ENCODE results near the gene NDUFS8. TPM values are rescaled to one million over a fixed set of nuclear protein-coding genes. Genes with fewer than 3 reads are reported as not detected.

The NDUFS8 gene
- total RNA-seq, 2 experiments from 2014 or later = 70.5 to 72.5 TPM

DNA sequence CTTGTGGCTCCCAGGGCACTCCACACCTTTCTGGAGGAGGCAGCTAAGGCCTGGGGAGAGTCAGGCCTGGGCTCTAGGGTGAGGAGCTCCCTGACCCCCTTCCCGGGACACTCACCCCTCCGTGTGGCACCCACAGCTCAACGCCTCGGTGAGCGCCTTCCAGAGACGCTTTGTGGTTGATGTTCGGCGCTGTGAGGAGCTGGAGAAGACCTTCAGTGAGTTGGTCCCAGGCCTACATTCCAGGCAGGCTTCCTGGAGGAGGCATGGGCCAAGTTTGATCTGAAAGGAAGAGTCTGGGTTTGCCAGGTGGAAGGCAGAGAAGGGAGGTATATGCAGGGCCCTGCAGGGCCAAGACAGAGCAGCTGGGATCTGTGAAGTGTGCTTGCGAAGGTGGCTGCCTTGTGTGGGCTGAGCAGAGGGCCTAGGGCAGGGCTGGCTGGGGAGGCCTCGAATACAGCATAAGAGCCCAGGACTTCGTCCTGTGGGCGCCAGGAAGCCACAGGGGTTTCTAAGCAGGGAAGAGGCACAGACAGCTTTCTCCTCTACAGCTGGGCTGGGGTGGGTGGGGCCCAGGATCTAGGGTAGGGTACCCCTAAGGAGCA is 11.2 kb downstream of the NDUFS8 start:
- Histone ChIP-seq H3K27ac (ENCODE audit: low read depth in 1 of 2, low read length in 2 of 2) (peak overlapping the region; percentile 77 to 82), H3K27me3 (ENCODE audit: control insufficient read depth in 1 of 2, insufficient read depth in 2 of 2, low read length in 2 of 2) (no peaks in the 10 kb centered on the region), H3K4me1 (ENCODE audit: insufficient read depth, low read length) (peaks cover 53% of the 10 kb centered on the region), H3K4me3 (ENCODE audit: low read length) (no peak overlapping the region), H3K36me3 (ENCODE audit: insufficient read depth, low read length) (peaks cover 50% of the 10 kb centered on the region), H3K9me3 (ENCODE audit: control insufficient read depth in 1 of 2, insufficient read depth in 1 of 2, low read length in 2 of 2) (no peaks in the 10 kb centered on the region)
- ChIA-PET CTCF (no interaction called here), POLR2A (interaction anchor here (1.1 to 3.1 kb wide), 3 partner anchors 8 to 1081 kb away, joined by 3 to 21 read pairs (median 5); partner anchors contain the start of gene NDUFS8)
- TF ChIP-seq, protein P1, sequence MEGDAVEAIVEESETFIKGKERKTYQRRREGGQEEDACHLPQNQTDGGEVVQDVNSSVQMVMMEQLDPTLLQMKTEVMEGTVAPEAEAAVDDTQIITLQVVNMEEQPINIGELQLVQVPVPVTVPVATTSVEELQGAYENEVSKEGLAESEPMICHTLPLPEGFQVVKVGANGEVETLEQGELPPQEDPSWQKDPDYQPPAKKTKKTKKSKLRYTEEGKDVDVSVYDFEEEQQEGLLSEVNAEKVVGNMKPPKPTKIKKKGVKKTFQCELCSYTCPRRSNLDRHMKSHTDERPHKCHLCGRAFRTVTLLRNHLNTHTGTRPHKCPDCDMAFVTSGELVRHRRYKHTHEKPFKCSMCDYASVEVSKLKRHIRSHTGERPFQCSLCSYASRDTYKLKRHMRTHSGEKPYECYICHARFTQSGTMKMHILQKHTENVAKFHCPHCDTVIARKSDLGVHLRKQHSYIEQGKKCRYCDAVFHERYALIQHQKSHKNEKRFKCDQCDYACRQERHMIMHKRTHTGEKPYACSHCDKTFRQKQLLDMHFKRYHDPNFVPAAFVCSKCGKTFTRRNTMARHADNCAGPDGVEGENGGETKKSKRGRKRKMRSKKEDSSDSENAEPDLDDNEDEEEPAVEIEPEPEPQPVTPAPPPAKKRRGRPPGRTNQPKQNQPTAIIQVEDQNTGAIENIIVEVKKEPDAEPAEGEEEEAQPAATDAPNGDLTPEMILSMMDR (IDR thresholded peaks at IDR 0.05) = no peak
- intact Hi-C loops (cut with DNase I, micrococcal nuclease) = no loop called here
- Mint-ChIP-seq H3K4me3 (peak overlapping the region; percentile 68), H3K27ac (peak overlapping the region; percentile 76), H3K27me3 (no peaks in the 10 kb centered on the region), H3K36me3 (ENCODE audit: low read depth) (peaks cover 18% of the 10 kb centered on the region), H3K9me3 (no peaks in the 10 kb centered on the region), H3K4me1 (ENCODE audit: low read depth) (peaks cover 23% of the 10 kb centered on the region)
- peak in 1 of 14 experiments; percentile 17 for DNase-seq
- no peak for ATAC-seq (ENCODE audit: poor library complexity)

- H3K9me3 ChIP-seq (ENCODE audit: control insufficient read depth in 1 of 2, insufficient read depth in 1 of 2, low read length in 2 of 2) = no peaks in the 10 kb centered on the region
- no peak overlapping the region for H3K27ac ChIP-seq (ENCODE audit: low read depth in 1 of 2, low read length in 2 of 2)
- ChIA-PET POLR2A (interaction anchor here (1.1 to 3.1 kb wide), 3 partner anchors 9 to 1080 kb away, joined by 3 to 21 read pairs (median 5); partner anchors contain the start of gene NDUFS8), CTCF (no interaction called here)
- no peak overlapping the region for H3K4me3 ChIP-seq (ENCODE audit: low read length)
- Mint-ChIP-seq H3K4me3 (no peak overlapping the region), H3K9me3 (no peaks in the 10 kb centered on the region), H3K4me1 (ENCODE audit: low read depth) (peaks cover 16% of the 10 kb centered on the region), H3K27ac (peak overlapping the region; percentile 76), H3K27me3 (no peaks in the 10 kb centered on the region), H3K36me3 (ENCODE audit: low read depth) (peaks cover 14% of the 10 kb centered on the region)
- peak in 1 of 14 experiments; percentile 30 for DNase-seq
- intact Hi-C loops (cut with DNase I, micrococcal nuclease) = no loop called here
- peaks cover 46% of the 10 kb centered on the region for H3K4me1 ChIP-seq (ENCODE audit: insufficient read depth, low read length)
- no peak for ATAC-seq (ENCODE audit: poor library complexity)
- TF ChIP-seq, protein P1 (IDR thresholded peaks at IDR 0.05) = no peak
- peaks cover 54% of the 10 kb centered on the region for H3K36me3 ChIP-seq (ENCODE audit: insufficient read depth, low read length)
- H3K27me3 ChIP-seq (ENCODE audit: control insufficient read depth in 1 of 2, insufficient read depth in 2 of 2, low read length in 2 of 2) = no peaks in the 10 kb centered on the region
These were observed 11.9 kb downstream of the NDUFS8 start for GRCh38 chr11:68042219-68043028.

DNA sequence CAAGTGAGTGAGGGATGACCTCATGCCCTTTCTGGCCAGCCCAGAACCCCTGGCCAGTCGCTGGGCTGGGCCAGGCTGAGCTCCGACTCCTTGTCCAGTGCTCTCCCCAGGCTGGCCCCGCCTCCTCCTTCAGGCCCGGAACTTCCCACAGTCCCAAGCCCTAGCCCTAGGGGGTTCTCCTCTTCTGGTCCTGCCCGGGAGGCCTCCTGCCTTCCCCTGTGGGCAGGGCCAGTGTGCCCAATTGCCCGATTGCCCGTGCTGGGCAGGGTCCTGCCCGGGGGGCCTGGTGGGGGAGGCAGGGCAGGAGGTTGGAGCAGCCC is 12.5 kb downstream of the NDUFS8 start:
- CTCF ChIA-PET = no interaction called here
- TF ChIP-seq, protein P1 (IDR thresholded peaks at IDR 0.05) = no peak
- Histone ChIP-seq H3K36me3 (ENCODE audit: insufficient read depth, low read length) (peaks cover 58% of the 10 kb centered on the region), H3K27me3 (ENCODE audit: control insufficient read depth in 1 of 2, insufficient read depth in 2 of 2, low read length in 2 of 2) (no peaks in the 10 kb centered on the region), H3K9me3 (ENCODE audit: control insufficient read depth in 1 of 2, insufficient read depth in 1 of 2, low read length in 2 of 2) (no peaks in the 10 kb centered on the region), H3K4me3 (ENCODE audit: low read length) (no peak overlapping the region), H3K27ac (ENCODE audit: low read depth in 1 of 2, low read length in 2 of 2) (no peak overlapping the region), H3K4me1 (ENCODE audit: insufficient read depth, low read length) (peaks cover 41% of the 10 kb centered on the region)
- Mint-ChIP-seq H3K27me3 (no peaks in the 10 kb centered on the region), H3K27ac (no peak overlapping the region), H3K36me3 (ENCODE audit: low read depth) (peaks cover 14% of the 10 kb centered on the region), H3K9me3 (no peaks in the 10 kb centered on the region), H3K4me3 (no peak overlapping the region), H3K4me1 (ENCODE audit: low read depth) (peaks cover 12% of the 10 kb centered on the region)
- POLR2A ChIA-PET = interaction anchor here (1.9 to 3.1 kb wide), 2 partner anchors 10 to 12 kb away, joined by 5 to 21 read pairs; partner anchors contain the start of gene NDUFS8
- ATAC-seq (ENCODE audit: poor library complexity) (no peak), DNase-seq (peak in 1 of 14 experiments; percentile 35)
- intact Hi-C loops (cut with DNase I, micrococcal nuclease) = no loop called here

Data from CD4-positive, alpha-beta T cell (primary cell).